HG02970 (cell line): ENCODE data around the gene PTPRN2.
"Not testable (repeated sequence)": the region's sequence is repeated elsewhere in the genome, so short reads cannot be mapped to it uniquely, and the experiment has no call there.

Experiments
- ATAC-seq: cut with Tn5 transposase; IDR thresholded peaks from one replicate; pipeline ENCODE4 v1.9.1; 2021; ENCODE audit warnings: mild to moderate bottlenecking, moderate library complexity, moderate number of reproducible peaks; ENCODE audit not compliant: unreplicated experiment, low FRiP score

The PTPRN2 gene

GRCh38 chr7:157576415-157576814 is 1011.2 kb downstream of the PTPRN2 start:
- no peak for ATAC-seq

- no peak for ATAC-seq
Measured at GRCh38 chr7:157575777-157576176, 1011.8 kb downstream of the PTPRN2 start.

GRCh38 chr7:157574914-157575586 is 1012.6 kb downstream of the PTPRN2 start:
- ATAC-seq, result no peak

- ATAC-seq, result no peak
Measured at GRCh38 chr7:157574120-157574825, 1013.4 kb downstream of the PTPRN2 start.

- ATAC-seq, result no peak
Measured at GRCh38 chr7:157573244-157573643, 1014.4 kb downstream of the PTPRN2 start.

- ATAC-seq, result no peak
Measured at GRCh38 chr7:157572622-157573021, 1015.0 kb downstream of the PTPRN2 start.

- no peak for ATAC-seq
Measured at GRCh38 chr7:157570531-157571200, 1017.0 kb downstream of the PTPRN2 start.

- no peak for ATAC-seq
Measured at GRCh38 chr7:157569967-157570366, 1017.7 kb downstream of the PTPRN2 start.

- peak; percentile 55 for ATAC-seq
Measured at GRCh38 chr7:157568770-157569584, 1018.6 kb downstream of the PTPRN2 start.

GRCh38 chr7:157568106-157568769 is 1019.4 kb downstream of the PTPRN2 start:
- ATAC-seq, result peak; percentile 13

- no peak for ATAC-seq
Measured at GRCh38 chr7:157567666-157568065, 1020.0 kb downstream of the PTPRN2 start.

- no peak for ATAC-seq
Measured at GRCh38 chr7:157566631-157567006, 1021.0 kb downstream of the PTPRN2 start.

GRCh38 chr7:157565981-157566630 is 1021.5 kb downstream of the PTPRN2 start:
- ATAC-seq, result no peak

GRCh38 chr7:157565201-157565626 is 1022.4 kb downstream of the PTPRN2 start:
- ATAC-seq, result no peak

GRCh38 chr7:157564517-157565177 is 1023.0 kb downstream of the PTPRN2 start:
- ATAC-seq, result no peak

GRCh38 chr7:157563467-157564135 is 1024.0 kb downstream of the PTPRN2 start:
- not testable (repeated sequence) for ATAC-seq

- ATAC-seq, result not testable (repeated sequence)
Measured at GRCh38 chr7:157562522-157563398, 1024.9 kb downstream of the PTPRN2 start.
